Activated T-cell treated with anti-CD3 and anti-CD28 coated beads, Interleukin-2, amount 50 U/mL, for 1 hour (primary cell): Measurements from ENCODE around the gene PLPP2.

Experiments
- DNase-seq: peaks from one replicate; pipeline ENCODE4 v3.0.0-alpha.2; 2020

Gene PLPP2

DNA sequence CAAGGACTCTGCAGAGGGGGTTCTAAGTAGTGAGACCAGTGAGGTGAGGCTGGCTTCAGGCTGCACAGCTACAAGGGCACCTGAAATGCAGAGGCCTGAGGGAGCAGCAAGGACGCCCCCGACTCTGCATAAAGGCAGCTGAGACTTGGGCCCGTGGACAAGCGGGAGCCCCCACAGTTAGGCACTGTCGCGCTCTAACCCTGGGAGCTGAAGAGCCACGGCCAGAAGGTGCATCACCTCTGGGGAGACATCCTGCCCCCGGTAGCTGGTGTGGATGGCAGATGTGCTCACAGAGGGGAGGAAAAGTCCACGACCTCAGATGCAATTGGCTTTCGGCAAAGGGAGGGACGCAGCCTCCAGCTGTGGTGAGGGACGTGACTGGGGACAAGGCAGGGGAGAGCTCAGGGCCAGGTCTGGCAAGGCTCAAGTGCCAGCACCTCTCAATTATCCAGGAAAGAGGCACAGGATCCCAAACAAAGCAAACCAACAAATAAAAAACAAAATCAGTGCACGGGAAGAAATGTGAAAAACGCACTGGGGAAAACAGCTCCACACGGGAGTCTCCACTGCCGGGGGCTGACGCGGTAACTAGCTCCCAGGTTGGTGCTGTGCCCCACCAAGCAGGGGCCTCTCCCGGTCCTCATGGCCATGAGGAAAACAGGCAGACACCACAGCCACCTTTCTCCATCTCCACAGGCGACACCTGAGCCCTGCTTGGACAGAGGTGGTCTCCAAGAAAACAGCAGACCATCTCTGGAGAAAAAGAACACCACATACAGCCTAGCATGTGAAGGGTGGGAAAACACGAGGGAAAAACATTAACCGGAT, 23.0 kb upstream of the PLPP2 start:
- DNase-seq: no peak

DNA sequence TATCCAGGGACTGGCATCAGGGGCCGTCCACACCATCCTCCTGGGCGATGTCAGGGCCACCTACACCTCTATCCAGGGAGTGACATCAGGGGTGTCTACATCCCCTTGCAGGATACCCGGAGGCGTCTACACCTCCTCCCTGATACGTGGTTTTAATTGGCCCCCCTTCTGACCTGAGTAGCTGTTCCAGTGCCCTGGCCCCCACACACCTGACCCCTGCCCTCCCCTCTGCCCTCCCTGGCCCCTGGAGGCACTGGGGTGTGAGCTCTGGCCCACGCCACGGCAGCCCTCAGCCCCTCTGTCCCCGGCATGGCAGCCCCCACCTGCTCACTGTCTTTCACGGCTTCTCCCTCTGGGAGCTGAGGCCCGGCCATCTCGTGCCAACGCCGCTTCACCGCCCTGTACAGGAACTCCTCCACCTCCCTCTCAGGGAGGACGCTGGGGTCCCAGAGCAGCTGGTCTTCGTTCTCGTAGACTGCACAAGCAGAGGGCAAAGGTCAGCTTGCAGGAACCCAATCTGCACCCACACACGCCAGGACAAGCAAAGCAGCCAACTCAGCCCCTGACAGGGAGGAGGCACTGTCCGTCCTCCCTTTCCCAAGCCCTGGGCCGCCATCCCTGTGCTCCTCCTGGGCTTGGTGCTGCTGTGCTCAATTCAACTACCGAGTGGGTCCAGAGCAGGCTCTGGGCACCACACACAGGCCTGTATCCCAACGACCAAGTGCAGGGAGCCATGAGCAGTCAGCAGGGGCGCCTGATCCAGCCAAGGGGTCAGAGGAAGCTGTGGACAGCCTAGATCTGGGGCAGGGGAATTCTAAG, 22.2 kb upstream of the PLPP2 start:
- no peak for DNase-seq

DNA sequence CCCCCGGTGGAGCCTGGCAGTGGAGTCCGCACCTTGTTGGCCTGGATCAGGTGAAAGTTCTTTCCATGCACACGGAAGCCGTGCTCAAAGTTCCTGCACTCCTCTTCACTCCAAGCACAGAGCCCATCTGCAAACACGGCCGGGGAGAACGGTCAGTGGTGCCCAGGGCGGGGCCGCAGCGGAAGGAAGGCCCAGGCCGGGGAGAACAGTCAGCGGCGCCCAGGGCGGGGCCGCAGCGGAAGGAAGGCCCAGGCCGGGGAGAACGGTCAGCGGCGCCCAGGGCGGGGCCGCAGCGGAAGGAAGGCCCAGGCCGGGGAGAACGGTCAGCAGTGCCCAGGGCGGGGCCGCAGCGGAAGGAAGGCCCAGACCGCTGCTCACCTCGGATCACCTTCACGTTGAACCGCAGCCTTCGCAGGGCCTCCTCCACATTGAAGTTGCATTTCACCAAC, 20.6 kb upstream of the PLPP2 start:
- DNase-seq: no peak

DNA sequence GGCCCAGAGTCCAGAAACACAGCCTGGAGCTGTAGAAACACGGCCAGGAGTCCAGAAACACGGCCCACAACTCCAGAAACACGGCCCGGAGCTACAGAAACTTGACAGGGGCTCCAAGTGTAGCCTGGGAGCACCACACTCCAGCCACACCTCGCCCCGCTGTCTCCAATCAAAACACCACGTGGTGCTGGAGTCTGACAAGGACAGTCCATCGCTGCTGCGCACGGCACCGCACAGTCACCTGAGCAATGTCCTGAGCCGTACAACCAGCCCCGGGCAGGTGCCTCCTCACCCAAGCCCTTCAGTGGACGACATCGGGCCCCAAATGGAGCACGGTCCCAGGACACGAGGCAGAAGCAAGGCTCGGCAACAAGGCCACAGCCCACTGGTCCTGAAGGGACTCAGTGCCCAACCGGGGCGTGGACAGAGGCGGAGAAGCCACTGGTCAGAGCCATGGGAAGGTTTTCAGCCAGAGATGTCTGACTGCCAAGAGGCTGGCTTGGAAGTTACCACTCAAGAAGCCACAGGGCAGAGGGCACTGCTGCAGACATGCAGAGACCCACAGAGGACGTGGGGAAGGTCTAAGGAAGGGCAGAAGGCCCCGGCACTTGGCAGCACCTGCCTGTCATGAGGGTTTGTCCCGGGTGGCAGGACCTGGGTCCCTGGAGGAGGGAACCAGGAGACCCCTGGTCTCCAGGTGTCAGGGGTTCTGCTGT, 19.7 kb upstream of the PLPP2 start:
- DNase-seq: no peak

DNA sequence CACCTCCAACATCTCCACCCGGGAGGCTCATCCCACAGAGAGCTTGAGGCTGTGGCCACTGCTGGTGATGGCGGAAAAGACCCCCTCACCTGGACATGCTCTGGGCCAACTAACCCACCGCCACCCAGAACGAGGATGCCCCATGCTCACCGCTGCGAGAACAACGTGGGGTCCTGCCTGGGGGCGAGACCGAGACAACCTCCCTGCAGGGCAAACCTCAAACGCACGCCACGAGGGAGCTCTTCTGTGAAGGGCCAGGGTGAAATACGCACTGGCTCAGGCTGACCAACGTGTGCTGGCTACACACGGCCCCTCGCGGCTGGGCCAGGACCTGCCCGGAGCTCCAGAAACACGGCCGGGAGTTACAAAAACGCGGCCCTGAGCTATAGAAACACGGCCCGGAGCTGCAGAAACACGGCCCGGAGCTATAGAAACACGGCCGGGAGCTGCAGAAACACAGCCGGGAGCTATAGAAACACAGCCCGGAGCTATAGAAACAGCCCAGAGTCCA, 19.0 kb upstream of the PLPP2 start:
- no peak for DNase-seq

DNA sequence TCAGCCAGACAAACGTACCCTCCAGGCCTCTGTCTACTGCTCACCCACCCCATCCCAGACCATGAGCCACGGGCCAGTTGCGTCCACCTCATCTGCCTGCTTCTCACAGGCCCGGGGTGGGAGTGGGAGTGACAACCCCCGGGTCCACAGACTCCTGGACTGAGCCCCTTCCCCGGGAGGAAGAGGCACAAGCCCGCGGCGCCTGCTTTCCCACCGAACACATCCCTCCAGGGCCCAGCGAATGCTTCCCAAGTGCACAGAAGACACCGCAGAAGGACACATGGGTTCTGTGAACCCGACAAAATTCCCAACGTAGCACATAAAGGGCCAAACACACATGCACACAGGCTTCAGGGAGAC, 18.0 kb upstream of the PLPP2 start:
- DNase-seq: no peak

DNA sequence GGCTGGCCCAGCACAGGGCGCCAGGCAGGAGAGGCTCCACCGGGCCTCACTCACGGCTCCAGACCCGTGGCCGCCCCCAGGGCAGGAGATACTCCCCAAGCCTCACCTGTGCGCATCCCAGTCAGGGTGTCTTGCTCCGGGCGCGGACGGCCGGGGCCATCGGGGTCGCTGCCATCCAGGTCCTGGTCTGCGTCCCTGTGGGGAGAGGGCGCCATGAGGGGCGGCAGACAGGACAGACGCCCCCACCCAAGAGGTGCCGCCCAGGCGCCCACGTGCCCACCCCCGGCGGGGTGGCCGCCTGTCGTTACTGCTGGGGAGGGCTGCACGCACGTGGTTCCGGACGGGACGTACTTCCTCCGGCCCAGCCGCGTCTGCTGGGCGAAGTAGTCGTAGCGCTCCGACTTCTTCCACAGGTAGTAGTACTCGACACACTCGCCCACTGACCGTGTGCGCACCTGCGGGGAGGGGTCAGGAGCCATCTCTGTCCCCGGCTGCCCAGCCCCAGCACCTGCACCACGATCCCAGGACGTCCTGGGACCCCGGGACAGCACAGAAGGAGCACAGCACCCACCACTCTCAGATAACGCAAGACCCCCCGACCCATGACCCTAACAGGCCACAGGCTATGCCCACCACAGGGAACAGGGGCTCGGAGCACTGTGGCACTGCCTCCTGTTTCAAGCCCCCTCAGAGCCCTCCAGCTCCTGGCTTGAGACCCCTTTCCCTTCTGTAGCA, 17.4 kb upstream of the PLPP2 start:
- no peak for DNase-seq

DNA sequence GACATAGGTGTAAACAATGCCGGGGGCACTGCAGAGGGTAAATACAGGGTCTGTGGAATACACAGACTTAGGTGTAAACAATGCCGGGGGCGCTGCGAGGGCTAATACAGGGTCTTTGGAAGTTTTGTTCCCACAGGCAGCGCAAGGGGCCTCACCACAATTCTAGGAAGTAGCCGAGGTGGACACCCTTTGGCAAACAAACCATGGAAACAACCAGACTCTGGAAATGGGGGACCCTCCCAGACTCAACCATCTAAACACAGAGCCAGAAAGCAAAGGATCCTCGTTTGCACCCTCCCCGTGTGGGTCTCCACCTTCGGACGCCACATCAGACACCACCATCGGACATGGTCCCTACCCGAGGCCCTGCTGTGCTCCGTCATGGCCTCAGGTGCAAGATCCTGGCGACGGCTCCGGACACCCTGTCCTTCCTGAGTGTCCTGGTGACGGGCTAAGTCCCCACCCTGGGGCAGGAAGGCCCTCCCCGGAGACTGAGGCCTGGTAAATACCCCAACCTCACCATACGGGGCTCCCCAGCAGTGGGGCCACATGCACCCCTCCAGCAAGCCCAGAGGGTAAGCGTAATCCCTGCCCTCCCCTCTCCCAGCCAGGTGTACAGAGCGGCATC, 16.7 kb upstream of the PLPP2 start:
- no peak for DNase-seq

DNA sequence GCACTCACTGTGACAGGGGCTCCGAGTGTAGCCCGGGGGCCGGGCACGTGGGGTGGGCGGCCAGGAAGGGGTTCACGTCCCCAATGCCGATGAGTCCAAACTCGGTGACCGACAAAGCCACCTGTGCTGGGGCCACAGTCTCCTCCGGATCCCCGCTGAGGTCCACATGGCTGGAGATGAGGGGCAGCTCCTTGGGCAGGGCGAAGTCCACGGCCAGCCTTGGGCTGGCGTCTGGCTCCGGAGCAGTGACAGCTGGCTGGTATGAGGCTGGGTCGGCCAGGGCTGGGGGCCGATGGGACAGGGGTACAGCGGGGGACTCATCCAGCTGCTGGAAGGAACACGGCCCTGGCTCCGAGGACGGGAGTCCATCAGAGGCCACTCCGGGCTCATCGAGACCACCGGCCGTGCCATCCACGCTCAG, 15.9 kb upstream of the PLPP2 start:
- DNase-seq: no peak

DNA sequence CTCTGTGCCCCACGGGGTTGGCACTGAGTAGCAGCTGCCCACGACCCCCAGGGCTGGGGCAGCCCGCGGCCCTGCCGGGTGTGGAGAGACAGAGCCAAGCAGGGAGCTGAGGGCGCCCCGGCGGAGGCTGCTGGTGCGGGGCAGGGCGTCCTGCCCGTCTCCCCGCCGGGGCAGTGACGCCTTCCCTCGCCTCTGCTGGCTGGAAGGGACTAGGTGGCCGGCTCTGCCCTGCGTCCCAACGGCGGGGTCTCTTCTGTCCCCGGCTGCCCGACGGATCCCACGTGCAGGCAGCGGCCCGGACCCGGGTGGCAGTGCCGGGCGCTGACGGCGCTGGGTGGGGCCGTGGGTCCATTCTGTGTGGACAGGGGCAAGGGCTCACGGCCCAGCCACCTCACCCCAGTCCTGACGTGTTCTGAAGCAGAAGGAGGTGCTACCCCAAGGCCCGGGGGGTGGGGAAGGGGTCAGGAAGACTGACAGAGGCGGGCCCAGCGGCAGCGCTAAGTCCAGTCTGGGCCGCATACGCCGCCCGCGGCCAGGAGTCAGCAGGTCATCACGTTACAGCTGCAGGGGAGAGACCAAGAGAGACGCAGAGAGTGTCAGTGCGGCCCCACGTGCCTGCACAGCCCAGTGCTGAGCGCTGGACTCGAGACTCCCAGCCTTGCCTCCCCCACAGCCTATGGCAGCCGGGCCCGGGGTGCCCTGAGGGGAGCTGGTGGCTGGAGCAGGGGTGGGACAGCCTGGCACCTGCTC, 15.1 kb upstream of the PLPP2 start:
- DNase-seq: no peak

DNA sequence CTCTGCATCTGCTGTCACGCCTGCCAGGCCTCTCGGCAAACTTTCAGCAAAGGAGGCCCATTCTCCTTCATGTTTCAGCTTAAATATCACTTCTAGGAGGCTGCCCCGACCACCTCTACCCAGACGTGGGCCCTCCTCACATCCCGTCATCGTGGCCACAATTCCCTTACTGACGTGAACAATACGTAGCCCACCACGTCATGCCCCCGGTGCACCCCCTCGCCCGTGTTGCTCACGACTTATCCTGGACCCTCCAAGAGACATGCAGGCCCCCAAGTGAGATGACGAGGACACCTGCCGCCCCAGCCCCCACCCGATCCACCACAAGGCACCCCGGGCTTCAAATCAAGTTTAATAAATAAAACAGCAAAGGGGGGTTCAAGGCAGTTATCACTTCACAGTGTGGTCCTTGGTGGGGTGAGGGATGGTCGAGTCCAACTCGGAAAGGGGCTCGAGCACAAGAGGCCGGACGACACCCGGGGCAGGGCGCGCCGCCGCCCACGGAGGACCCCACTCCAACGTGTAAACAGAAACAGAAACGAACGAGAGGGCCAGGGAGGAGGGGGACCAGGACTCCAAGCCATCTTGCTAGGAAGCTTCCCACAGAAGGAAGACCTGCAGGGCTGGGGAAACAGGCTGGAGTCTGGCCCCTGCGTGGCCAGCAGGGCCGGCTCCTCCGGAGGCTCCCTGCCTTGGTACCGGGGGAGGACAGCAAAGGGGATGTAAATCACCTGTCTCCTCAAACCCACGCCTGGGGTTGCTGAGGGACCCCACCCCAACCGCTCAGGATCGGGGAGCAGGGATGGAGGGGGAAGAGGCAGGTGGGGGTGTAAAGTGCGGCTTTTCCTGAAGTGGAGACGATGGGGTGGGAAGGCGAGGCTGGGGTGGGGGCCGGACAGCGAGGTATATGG, 14.3 kb upstream of the PLPP2 start:
- DNase-seq: no peak

DNA sequence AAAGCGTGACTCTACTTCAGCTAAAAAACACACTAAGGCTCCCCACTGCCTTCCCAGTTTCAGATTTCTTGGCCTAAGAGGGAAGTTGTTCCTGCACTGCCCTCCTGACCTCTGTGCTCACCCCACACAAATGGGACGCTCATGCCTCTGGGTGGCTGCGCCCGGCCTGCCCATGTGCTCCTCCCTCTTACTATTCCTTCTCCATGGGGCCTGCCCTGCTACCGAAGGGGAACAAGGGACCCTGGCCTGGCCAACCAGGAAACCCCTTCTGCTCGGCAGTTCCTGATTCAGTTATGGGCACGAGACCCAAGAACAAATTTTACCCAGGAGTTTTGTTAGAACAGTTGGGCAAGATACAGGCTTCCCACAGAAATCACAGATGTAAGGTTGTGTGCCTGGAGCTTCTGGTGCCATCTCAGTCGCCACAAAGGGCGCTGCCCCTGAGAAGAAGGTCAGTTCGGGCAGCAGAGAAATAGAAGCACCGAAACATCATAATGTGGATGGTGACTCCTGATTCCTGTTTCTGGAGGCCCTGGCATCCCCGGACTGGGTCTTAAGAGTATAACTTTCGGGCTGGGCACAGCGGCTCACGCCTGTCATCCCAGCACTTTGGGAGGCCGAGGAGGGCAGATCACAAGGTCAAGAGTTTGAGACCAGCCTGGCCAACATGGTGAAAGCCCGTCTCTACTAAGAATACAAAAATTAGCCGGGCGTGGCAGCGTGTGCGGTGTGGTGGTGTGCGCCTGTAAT, 5.4 kb upstream of the PLPP2 start:
- no peak for DNase-seq

DNA sequence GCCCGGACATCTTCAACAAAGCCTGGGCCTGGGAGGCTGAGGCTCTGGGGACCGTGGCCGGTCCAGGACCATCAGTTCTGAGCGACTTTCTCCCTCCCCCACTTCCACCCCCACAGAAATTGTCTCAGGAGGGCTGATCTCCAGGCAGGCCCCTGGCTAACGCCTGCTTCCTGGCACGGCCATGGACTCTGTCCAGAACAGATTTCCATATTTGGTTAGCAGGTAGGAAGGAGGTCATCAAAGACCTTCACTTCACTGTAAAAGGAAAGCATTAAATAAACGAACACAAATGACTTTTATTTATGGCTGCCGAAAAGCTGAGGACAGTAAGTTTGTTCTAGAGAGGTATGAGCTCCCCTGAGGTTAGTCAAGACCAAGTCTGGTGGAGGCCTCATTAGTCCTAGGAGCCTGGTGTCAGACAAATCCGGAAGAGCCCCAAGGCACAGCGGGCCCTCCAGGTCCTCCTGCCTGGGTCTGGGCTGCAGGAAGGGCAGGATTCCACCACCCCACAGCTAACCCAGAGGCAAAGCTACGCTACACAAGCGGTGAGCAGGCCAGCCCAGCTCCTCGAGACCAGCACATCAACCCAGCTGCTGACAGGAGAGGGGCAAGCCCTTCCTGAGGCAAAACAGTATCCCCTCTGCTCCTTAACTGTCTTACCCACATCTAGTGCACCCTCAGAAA, 4.6 kb upstream of the PLPP2 start:
- DNase-seq: no peak

DNA sequence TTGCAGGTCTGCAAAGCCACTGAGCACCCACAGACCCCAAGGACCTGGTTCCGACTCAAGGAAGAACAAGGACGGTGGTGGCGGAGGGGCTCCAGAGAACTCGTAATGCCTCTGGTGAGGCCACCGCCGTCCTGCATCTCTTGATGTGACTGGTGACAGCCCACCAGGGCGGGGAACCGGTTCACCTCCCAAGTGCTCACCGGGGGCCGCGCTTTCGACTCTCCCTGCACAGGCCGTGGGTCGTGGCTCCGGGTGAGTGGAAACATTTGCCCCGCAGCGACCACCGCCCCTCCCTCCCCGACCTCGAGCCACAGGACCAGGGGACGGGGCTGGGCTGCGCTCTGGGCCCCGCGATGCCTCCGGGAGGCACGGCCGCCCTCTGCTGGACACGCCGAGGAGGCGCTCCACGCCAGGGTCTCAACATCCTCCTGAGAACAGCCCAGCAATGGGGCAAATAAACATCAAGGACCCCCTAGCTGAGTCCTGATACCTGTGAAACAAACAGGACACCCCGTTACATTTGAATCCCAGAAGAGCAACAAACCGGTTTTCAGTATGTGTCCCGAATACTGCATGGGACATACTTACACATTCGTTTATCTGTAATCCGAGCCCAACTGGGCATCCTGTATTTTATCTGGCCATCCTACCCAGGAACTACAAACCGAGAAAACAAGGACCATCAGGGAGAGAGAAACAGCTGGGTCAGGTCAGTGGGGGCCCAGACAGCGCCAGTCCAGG, 3.9 kb upstream of the PLPP2 start:
- DNase-seq: peak; percentile 61

DNA sequence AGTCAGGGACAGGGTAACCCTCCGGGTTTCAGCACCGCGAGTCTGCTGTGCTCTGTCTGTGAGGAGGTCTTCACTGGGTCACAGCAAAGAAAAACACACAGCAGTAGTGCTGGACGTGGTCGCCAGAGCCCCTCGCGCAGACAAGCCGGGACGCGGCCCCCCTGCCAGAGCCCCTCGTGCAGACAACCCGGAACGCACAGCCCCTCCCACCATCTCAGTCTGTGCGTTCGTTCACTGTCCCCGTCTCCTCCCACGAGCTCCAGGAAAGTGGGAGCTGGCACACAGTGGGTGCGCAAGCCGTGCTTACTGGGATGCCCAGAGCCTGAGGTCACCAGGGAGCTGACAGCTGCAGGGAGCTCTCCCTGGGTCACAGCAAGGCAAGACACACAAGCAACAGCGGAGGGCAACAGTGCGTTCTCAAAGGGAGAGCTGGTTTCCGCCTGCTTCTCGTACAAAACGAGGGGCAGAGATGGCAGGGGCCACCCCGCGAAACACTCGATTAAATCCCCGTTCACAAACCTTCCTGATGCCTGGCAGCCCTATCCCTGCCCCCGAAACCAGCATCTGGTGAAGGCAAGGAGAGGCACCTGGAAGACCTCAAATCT, 3.2 kb upstream of the PLPP2 start:
- DNase-seq: no peak

DNA sequence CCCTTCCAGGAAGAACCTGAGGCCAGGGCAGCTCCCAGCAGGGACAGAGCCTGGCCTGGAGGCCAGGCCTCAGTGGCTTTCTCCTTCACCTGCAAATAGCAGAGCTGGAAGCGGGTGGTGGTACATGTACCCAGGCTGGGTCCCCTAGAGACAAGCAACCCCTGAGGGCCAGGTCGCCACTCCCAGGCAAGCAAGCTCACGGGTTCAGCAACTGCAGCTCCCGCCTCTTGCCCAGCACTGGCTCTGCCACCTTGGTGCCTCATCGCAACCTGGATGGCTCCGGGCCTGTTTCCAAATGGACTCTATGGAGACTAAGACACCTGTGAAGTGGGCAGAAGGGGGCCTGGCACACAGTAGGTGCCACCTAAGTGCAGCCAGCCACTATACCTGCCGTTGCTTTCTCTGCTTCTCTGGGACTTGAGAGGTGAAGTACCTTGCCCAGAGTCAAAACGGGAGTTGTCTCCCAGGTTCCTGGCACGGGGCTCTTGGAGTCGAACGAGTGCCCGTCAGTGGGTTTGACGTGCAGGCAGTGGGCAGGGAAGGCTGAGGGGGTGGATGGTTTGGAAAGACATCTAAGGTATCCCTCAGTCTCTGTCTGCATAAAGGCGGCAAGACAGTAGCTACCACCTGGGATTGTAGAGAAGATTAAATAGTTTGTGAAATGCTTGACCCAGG, 2.4 kb upstream of the PLPP2 start:
- no peak for DNase-seq

DNA sequence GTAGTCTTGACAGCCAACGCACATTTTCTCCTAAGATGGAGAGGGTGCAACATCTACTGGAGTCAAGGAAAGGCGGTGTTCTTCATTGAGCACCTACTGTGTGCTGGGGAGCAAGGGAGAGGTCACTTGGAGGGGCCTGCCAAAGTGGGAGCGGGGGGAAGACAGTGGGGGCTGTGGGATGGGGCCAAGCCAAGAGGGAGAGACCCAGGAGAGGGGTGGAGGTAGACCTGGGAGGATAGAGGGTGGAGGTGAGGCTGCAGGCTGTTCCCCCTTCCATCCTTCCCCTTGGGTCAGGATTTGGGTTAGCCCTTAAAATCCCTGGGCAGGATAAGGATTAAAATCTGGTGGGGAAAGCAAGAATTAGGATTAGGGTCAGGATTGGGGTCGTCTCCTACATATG, 1.7 kb upstream of the PLPP2 start:
- DNase-seq: no peak
